ENCODE measurements around the gene MYH15. TPM values are rescaled to one million over a fixed set of nuclear protein-coding genes. Genes with fewer than 3 reads are reported as not detected.

MYH15 gene
- total and polyA plus RNA-seq, 2 of the 8 experiments (the other 6 are each of a cell fraction or from before 2014, with no cell fraction given): under 0.01 TPM; not detected in 1

DNA sequence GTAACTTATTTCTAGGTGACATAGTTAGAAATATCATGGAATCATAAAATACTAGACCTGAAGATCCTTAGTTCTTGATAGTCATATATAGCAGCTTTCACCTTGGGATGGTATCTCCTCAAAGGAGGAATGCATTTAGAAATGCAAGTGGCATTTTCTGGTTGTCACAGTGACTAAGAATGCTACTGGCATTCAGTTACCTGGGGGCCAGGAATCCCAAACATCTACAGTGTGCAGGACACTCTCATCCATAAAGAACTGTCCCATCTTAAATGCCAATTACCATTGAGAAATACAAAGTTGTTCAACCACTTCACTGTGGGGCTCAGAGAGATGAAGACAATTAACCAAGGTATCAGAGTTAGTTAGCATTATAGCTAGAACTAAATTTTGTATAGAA lies 36.7 kb downstream of the MYH15 start:
- Histone ChIP-seq H4K8ac (ENCODE audit: extremely low read depth, insufficient read depth, low read length) (no peak overlapping the region), H3K79me2 (ENCODE audit: control insufficient read depth in 1 of 2, insufficient read depth in 2 of 2, low read length in 2 of 2) (no peaks in the 10 kb centered on the region), H3K18ac (ENCODE audit: extremely low read depth, low read length) (no peak overlapping the region), H3K4me3 (ENCODE audit: extremely low read depth in 1 of 4, insufficient read depth in 2 of 4, low read depth in 3 of 4, low read length in 4 of 4) (no peak overlapping the region), H3K4ac (replicated peaks; ENCODE audit: insufficient read length, low read depth, low read length) (no peak overlapping the region), H2BK15ac (ENCODE audit: low read length) (no peak overlapping the region), H3K9me3 (ENCODE audit: insufficient read depth in 2 of 2, low read depth in 1 of 2, low read length in 1 of 2) (no peaks in the 10 kb centered on the region), H2AK5ac (ENCODE audit: low read depth, low read length) (no peak overlapping the region), H3K9ac (replicated peaks in 1 of 4; ENCODE audit: extremely low read depth in 1 of 4, low read depth in 3 of 4, low read length in 3 of 4) (no peak overlapping the region), H3K79me1 (ENCODE audit: low read depth, low read length) (no peaks in the 10 kb centered on the region), H2BK5ac (ENCODE audit: low read depth, low read length) (no peak overlapping the region), H3K14ac (ENCODE audit: insufficient read length) (no peak overlapping the region), H2BK12ac (ENCODE audit: low read depth, low read length) (no peak overlapping the region), H3K4me2 (ENCODE audit: insufficient read depth in 1 of 2, low read depth in 2 of 2, low read length in 2 of 2) (no peak overlapping the region), H2AFZ (ENCODE audit: low read length) (no peak overlapping the region), H3K56ac (replicated peaks; ENCODE audit: insufficient read length, low read depth, low read length) (no peak overlapping the region), H4K91ac (replicated peaks; ENCODE audit: insufficient read length, low read length) (no peak overlapping the region), H2BK20ac (ENCODE audit: low read length) (no peak overlapping the region), H3K27ac (ENCODE audit: low read depth, low read length) (no peak overlapping the region), H3K23ac (ENCODE audit: insufficient read length) (no peak overlapping the region), H3K23me2 (ENCODE audit: low read depth, low read length) (no peaks in the 10 kb centered on the region), H4K5ac (ENCODE audit: insufficient read length, low read depth, low read length) (no peak overlapping the region), H2BK120ac (replicated peaks; ENCODE audit: low read depth, low read length) (no peak overlapping the region), H3K4me1 (replicated peaks in 1 of 4; ENCODE audit: control insufficient read depth in 3 of 4, insufficient read depth in 4 of 4, low read length in 3 of 4) (0 out of 7 replicates have a peak, but pooled peaks cover 0 to 2% (median 0%) of the 10 kb centered on the region in 4 experiments), H3K27me3 (replicated peaks in 1 of 4; ENCODE audit: control insufficient read depth in 3 of 4, extremely low read depth in 1 of 4, insufficient read depth in 3 of 4, low read length in 3 of 4) (no peaks in the 10 kb centered on the region), H4K20me1 (replicated peaks in 1 of 2; ENCODE audit: control insufficient read depth in 1 of 2, insufficient read depth in 2 of 2, low read length in 2 of 2) (no peaks in the 10 kb centered on the region), H3K36me3 (ENCODE audit: control insufficient read depth in 2 of 4, insufficient read depth in 4 of 4, low read length in 3 of 4) (no peaks in the 10 kb centered on the region)
- POLR2A ChIA-PET (ENCODE audit: partially characterized antibody): no interaction called here
- no peak for DNase-seq (ENCODE audit: low read depth in 1 of 2, low spot score in 2 of 2)
- FAIRE-seq: no peak
- CTCF ChIA-PET (ENCODE audit: partially characterized antibody): interaction anchor here (0.7 to 4.3 kb wide), 14 partner anchors 9 to 1473 kb away, joined by 3 to 13 read pairs (median 4); no protein-coding TSS in a partner anchor
- TF ChIP-seq CHD2 (IDR thresholded peaks at IDR 0.05; ENCODE audit: low read length): no peak
- peak; percentile 94 for TF ChIP-seq TEAD4 (IDR thresholded peaks at IDR 0.05; ENCODE audit: low read depth, low read length)
- TF ChIP-seq BCL11A (IDR thresholded peaks at IDR 0.05; ENCODE audit: low read depth in 2 of 2, low read length in 2 of 2): no peak
- TF ChIP-seq TCF12 (IDR thresholded peaks at IDR 0.05; ENCODE audit: low read depth, low read length): no peak
- no peak for TF ChIP-seq CEBPB (IDR thresholded peaks at IDR 0.05; ENCODE audit: low read depth, low read length)
- no peak for TF ChIP-seq USF2 (IDR thresholded peaks at IDR 0.05; ENCODE audit: low read length)
